Subcutaneous adipose tissue (tissue), 4 donors: ENCODE measurements around the gene ABCC4. TPM values are rescaled to one million over a fixed set of nuclear protein-coding genes. Genes with fewer than 3 reads are reported as not detected.

ENCODE experiments used
- CTCF ChIP-seq: fragments of 450-650 bp; IDR thresholded peaks from one replicate; pipeline ENCODE4 v1.5.1; 2016; ENCODE audit warnings: low read depth, mild to moderate bottlenecking, control low read depth, antibody characterized with exemption, moderate library complexity
- total RNA-seq, 4 donors: library from RNA; depleted of rRNA; stranded (reverse); fragments of >200 nt; gene quantifications; one replicate each; pipeline ENCODE4 v1.1.0, GENCODE V29; 2016

Gene ABCC4
- total RNA-seq, 4 donors from 2014 or later: 4.1 to 7.7 (median 5.1) TPM

DNA sequence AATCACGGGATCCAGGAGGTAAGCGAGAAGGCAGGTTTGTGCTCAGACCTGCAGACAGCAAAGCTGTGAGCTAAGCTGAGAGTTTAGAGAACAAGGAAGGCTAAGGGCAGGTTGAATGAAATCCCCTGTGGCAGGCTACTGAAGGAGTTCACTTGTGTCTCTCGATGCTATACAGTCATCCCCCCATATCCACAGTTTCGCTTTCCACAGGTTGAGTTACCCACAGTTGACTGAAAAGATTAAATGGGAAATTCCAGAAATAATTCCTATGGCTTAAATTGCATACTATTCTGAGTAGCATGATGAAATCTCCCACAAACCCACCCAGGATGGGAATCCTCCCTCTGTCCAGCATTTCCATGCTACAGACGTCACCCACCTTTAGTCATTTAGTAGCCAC, 49.6 kb downstream of the ABCC4 start:
- TF ChIP-seq CTCF: no peak

DNA sequence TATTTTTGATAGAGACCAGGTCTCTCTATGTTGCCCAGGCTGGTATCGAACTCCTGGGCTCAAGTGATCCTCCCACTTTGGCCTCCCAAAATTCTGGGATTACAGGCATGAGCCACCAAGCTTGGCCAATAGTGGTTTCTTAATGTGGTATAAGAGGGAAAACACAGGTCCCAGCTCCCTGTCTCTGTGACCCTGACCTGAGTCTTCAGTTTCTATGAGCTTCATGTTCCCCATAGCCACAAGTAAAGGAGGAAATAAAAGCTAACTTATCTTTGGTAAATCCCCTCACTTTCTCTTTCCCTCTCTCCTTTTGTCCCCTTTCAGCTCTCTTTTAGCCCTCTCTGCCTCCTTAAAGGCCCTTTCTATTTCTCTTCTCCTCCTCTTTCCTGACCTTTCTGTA, 50.3 kb downstream of the ABCC4 start:
- no peak for TF ChIP-seq CTCF

GRCh38 chr13:95248953-95249352, 52.3 kb downstream of the ABCC4 start:
- no peak for TF ChIP-seq CTCF

DNA sequence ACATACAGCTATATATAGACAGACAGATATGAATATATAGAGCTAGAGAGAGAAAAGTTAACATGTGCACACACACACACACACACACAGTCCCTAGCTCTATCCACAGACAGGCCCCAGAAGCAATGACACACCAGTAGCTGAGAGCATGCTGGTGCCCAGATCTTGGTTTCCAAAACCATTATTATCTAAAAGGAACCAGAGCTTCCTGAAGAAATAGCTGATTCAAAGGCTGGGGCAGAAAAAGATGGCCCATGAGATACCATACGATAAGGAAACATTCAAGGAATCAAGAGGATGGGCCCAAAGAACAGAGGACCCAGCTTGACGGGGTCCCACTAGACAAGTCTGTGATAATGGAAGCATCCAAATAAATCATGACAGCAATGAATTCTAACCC, 53.4 kb downstream of the ABCC4 start:
- no peak for TF ChIP-seq CTCF

- no peak for TF ChIP-seq CTCF
Measured at GRCh38 chr13:95247171-95247570, 54.1 kb downstream of the ABCC4 start.

DNA sequence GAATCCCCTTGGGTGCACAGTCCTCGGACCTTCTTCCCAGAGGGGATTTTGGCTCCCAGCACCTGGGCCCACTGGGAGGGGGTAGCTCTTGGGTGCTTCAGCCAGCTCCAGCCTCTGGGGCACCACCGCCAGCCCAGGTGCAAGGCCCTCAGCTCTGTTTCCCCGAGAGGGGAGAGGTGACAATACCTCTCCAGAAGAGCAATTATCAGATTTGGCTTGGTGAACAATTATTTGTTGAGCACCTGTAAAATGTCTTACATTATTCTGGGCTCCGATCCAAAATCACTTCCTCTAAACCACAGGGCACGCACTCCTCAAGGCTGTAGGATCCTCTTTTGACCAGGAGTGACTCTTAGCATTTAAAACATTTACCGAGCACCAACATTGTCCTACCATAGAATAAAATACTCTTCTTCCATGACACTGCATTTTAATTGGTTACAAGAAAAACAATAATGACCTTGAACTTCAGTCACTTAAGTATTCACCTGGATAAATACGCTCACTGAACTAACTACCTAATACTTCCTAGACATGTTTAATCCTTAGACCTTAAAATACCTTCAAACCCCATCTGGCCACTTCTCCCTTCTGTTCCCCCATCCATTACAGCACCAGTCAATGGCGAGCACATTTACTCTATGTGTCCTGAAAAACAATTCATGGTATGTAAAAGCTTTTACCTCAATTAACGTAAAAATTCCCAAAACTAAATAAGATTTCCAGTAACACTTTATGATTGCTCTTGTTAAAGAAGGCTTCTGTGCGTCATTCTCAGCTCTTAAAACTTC, 54.8 kb downstream of the ABCC4 start:
- TF ChIP-seq CTCF: no peak

GRCh38 chr13:95245071-95245470, 56.2 kb downstream of the ABCC4 start:
- no peak for TF ChIP-seq CTCF
